C4-2B (cell line): ENCODE measurements around the gene OR2M5.

Source experiments
- CTCF ChIP-seq: fragments of 450-650 bp; conservative IDR thresholded peaks from 2 replicates; pipeline ENCODE4 v1.5.1; 2017; ENCODE audit warnings: mild to moderate bottlenecking
- ZFX ChIP-seq: fragments of 450-650 bp; IDR thresholded peaks from 2 replicates; pipeline ENCODE4 v1.6.1; 2017

- TF ChIP-seq CTCF = no peak
- no peak for TF ChIP-seq ZFX
These were observed 33.8 kb upstream of the OR2M5 start for GRCh38 chr1:248111157-248111556.
